Naive thymus-derived CD4-positive, alpha-beta T cell (primary cell): Measurements from ENCODE around the gene ENTREP1. TPM values are rescaled to one million over a fixed set of nuclear protein-coding genes. Genes with fewer than 3 reads are reported as not detected.

Source experiments
- ATAC-seq: fragments of 150-1000 bp; cut with Tn5 transposase; 2 replicates; pipeline ENCODE4 v1.10.0; 2021; ENCODE audit warnings: mild to moderate bottlenecking, moderate library complexity
- CTCF ChIA-PET: fragments of 350-600 bp; sonication (Branson Sonifier 250); formaldehyde crosslinking; loops from one replicate; lab custom pipeline; 2021; ENCODE audit warnings: antibody characterized with exemption; lab: Charles Lee
- POLR2A ChIA-PET: fragments of 350-600 bp; sonication (Branson Sonifier 250); formaldehyde crosslinking; loops from one replicate; lab custom pipeline; 2021; ENCODE audit warnings: antibody characterized with exemption, inconsistent platforms; lab: Charles Lee
- DNase-seq, 9 donors: peaks; one replicate each; pipeline versions ENCODE4 v3.0.0 to v3.0.0-alpha.2; 2020 to 2022; ENCODE audit warnings: mixed read lengths in 1 of 9
- H3K27ac ChIP-seq: one replicate; pipeline ENCODE4 v1.7.0; 2013; ENCODE audit warnings: mild to moderate bottlenecking, low read depth, low read length, moderate library complexity
- H3K27me3 ChIP-seq, 2 donors: one replicate each; pipeline ENCODE4 v1.7.0; 2013; ENCODE audit warnings: low read length in 2 of 2, mild to moderate bottlenecking in 2 of 2, moderate library complexity in 2 of 2; ENCODE audit not compliant: control insufficient read depth in 2 of 2, insufficient read depth in 2 of 2
- H3K36me3 ChIP-seq, 3 experiments: 1 replicate in 2 of 3; 2 replicates in 1 of 3; pipeline ENCODE4 v1.7.0; 2013; ENCODE audit warnings: low read length in 3 of 3, mild to moderate bottlenecking in 3 of 3, moderate library complexity in 1 of 3; ENCODE audit not compliant: insufficient read depth in 3 of 3, control insufficient read depth in 2 of 3
- H3K4me1 ChIP-seq, 2 donors: one replicate each; pipeline ENCODE4 v1.7.0; 2013; ENCODE audit warnings: low read length in 2 of 2, mild to moderate bottlenecking in 2 of 2, moderate library complexity in 1 of 2; ENCODE audit not compliant: control insufficient read depth in 2 of 2, insufficient read depth in 2 of 2
- H3K4me3 ChIP-seq: 2 replicates; pipeline ENCODE4 v1.7.0; 2013; ENCODE audit warnings: mild to moderate bottlenecking, low read length
- H3K9me3 ChIP-seq, 3 experiments: 1 replicate in 2 of 3; 2 replicates in 1 of 3; pipeline ENCODE4 v1.7.0; 2013; ENCODE audit warnings: low read length in 3 of 3; ENCODE audit not compliant: control insufficient read depth in 2 of 3
- H3K27ac Mint-ChIP-seq, 9 donors: one replicate each; pipeline ENCODE4 v1.8.0; 2020 to 2022; ENCODE audit warnings: mixed read lengths in 9 of 9, mild to moderate bottlenecking in 8 of 9, moderate library complexity in 5 of 9, inconsistent platforms in 2 of 9
- H3K27me3 Mint-ChIP-seq, 5 donors: one replicate each; pipeline ENCODE4 v1.8.0; 2021 to 2022; ENCODE audit warnings: mixed read lengths in 5 of 5, mild to moderate bottlenecking in 1 of 5
- H3K36me3 Mint-ChIP-seq, 5 donors: one replicate each; pipeline ENCODE4 v1.8.0; 2020 to 2022; ENCODE audit warnings: mixed read lengths in 5 of 5, mild to moderate bottlenecking in 3 of 5, inconsistent platforms in 1 of 5
- H3K4me1 Mint-ChIP-seq, 7 donors: one replicate each; pipeline ENCODE4 v1.8.0; 2020 to 2022; ENCODE audit warnings: mixed read lengths in 7 of 7, mild to moderate bottlenecking in 3 of 7, inconsistent platforms in 1 of 7
- H3K4me3 Mint-ChIP-seq, 10 donors: one replicate each; pipeline ENCODE4 v1.8.0; 2020 to 2022; ENCODE audit warnings: mild to moderate bottlenecking in 10 of 10, mixed read lengths in 10 of 10, moderate library complexity in 6 of 10, inconsistent platforms in 2 of 10
- H3K9me3 Mint-ChIP-seq, 11 donors: one replicate each; pipeline ENCODE4 v1.8.0; 2020 to 2022; ENCODE audit warnings: mixed read lengths in 11 of 11, mild to moderate bottlenecking in 4 of 11, inconsistent platforms in 1 of 11, moderate library complexity in 1 of 11
- intact Hi-C, 2 donors: fragments of 100-400 bp; cut with micrococcal nuclease; formaldehyde crosslinking; loops; one replicate each; pipeline ENCODE4 v1.15.1; 2023
- polyA plus RNA-seq, 2 donors: library from polyadenylated mRNA; unstranded; fragments of 300-500 nt; fragmentation: Illumina TruSeq; gene quantifications; one replicate each; pipeline ENCODE4 v1.2.3, GENCODE V29; 2021
- total RNA-seq, 6 experiments: library from RNA in 5 of 6; stranded (reverse) in 5 of 6; gene quantifications; 1 replicate in 5 of 6; 2 replicates in 1 of 6; pipeline ENCODE4 v1.2.3 and lab custom pipeline; 2021 to 2026

ENTREP1 gene
- total and polyA plus RNA-seq, 7 experiments from 2014 or later, result not detected

DNA sequence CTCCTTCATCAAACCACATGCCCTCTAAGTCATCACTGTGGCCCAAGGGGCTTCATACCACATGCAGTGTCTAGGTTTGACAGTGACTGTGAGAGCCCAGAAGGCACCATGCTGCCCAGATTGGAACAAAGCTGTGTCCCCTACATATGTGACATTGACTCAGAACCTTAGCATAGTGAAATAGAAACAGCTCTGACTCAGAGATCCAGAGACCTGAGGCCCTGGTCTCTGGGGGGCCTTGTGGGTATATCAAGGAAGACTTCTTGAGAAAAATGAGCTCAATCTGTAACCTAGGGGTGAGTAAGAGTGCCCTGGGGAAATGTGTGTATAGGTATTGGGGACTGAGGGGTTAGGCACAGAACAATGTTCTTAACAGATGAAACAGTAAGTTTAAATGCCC lies 7.1 kb upstream of the ENTREP1 start:
- ChIA-PET POLR2A (no interaction called here), CTCF (no interaction called here)
- no peak overlapping the region for H3K4me3 Mint-ChIP-seq
- H3K27me3 ChIP-seq, result peaks cover 0 to 4% of the 10 kb centered on the region in 2 donors
- peaks cover 0 to 8% (median 0%) of the 10 kb centered on the region in 5 donors for H3K36me3 Mint-ChIP-seq
- ATAC-seq (no peak), DNase-seq (no peak)
- no peaks in the 10 kb centered on the region for H3K4me1 ChIP-seq
- H3K9me3 ChIP-seq, result peaks cover 0 to 4% (median 0%) of the 10 kb centered on the region in 3 experiments
- H3K4me1 Mint-ChIP-seq, result no peaks in the 10 kb centered on the region
- H3K27ac Mint-ChIP-seq, result no peak overlapping the region
- H3K36me3 ChIP-seq, result no peaks in the 10 kb centered on the region
- H3K27ac ChIP-seq, result no peak overlapping the region
- intact Hi-C loops, result no loop called here
- H3K27me3 Mint-ChIP-seq, result peaks cover 20 to 33% (median 30%) of the 10 kb centered on the region in 5 donors
- H3K9me3 Mint-ChIP-seq, result peaks cover 5 to 15% (median 10%) of the 10 kb centered on the region in 11 donors
- no peak overlapping the region for H3K4me3 ChIP-seq

DNA sequence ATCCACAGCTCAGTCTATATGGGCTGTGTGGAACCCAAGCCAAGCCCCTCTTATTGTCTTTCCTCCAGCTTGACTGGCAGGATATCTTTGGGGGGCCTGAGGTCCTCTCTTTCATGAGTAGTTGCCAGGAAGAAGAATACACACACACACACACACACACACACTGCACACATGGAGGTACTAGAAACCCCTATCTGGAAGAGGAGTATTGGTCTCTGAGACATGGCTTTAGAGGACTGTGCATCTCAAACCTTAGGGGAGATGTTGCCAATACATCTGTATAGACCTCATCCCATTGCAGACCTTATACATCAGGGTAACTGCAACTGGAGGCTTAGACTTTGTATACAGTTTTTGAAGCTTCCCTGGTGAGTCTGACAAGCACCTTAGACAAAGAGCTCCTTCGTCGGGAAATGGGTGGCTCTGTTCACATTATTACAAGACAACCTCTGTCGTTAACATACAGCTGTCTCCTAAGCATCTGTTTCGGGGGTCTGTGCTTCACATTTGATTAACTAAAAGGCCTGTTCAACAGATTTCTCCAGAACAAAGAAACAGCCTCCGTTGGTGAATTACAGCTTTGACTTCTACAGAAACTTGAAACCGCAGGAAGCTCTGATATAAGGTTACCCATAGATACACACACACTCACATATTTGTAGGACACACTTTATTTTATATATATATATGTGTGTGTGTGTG lies 5.5 kb upstream of the ENTREP1 start:
- Histone ChIP-seq H3K27ac (no peak overlapping the region), H3K4me1 (no peaks in the 10 kb centered on the region), H3K9me3 (no peaks in the 10 kb centered on the region), H3K4me3 (no peak overlapping the region), H3K36me3 (no peaks in the 10 kb centered on the region), H3K27me3 (peaks cover 0 to 2% of the 10 kb centered on the region in 2 donors)
- ATAC-seq (no peak), DNase-seq (no peak)
- no peak overlapping the region for H3K27ac Mint-ChIP-seq
- no peak overlapping the region for H3K4me3 Mint-ChIP-seq
- POLR2A ChIA-PET, result no interaction called here
- intact Hi-C loops, result no loop called here
- CTCF ChIA-PET, result no interaction called here
- H3K4me1 Mint-ChIP-seq, result peaks cover 0 to 3% (median 0%) of the 10 kb centered on the region in 7 donors
- H3K9me3 Mint-ChIP-seq, result peaks cover 0 to 7% (median 0%) of the 10 kb centered on the region in 11 donors
- H3K36me3 Mint-ChIP-seq, result no peaks in the 10 kb centered on the region
- H3K27me3 Mint-ChIP-seq, result peaks cover 32 to 48% (median 40%) of the 10 kb centered on the region in 5 donors

GRCh38 chr9:69322256-69322655 lies 2.8 kb upstream of the ENTREP1 start:
- H3K9me3 Mint-ChIP-seq, result peaks cover 0 to 4% (median 0%) of the 10 kb centered on the region in 11 donors
- no peak for DNase-seq
- no peak for ATAC-seq
- no peak overlapping the region for H3K4me3 Mint-ChIP-seq
- H3K27me3 ChIP-seq, result no peaks in the 10 kb centered on the region
- H3K27ac ChIP-seq, result no peak overlapping the region
- CTCF ChIA-PET, result no interaction called here
- no peak overlapping the region for H3K27ac Mint-ChIP-seq
- H3K36me3 ChIP-seq, result no peaks in the 10 kb centered on the region
- H3K4me1 Mint-ChIP-seq, result peaks cover 0 to 11% (median 6%) of the 10 kb centered on the region in 7 donors
- H3K27me3 Mint-ChIP-seq, result peaks cover 43 to 62% (median 51%) of the 10 kb centered on the region in 5 donors
- no peaks in the 10 kb centered on the region for H3K36me3 Mint-ChIP-seq
- H3K4me3 ChIP-seq, result no peak overlapping the region
- H3K9me3 ChIP-seq, result no peaks in the 10 kb centered on the region
- intact Hi-C loops, result no loop called here
- H3K4me1 ChIP-seq, result no peaks in the 10 kb centered on the region
- POLR2A ChIA-PET, result no interaction called here

- CTCF ChIA-PET, result no interaction called here
- no peaks in the 10 kb centered on the region for H3K36me3 ChIP-seq
- ATAC-seq (no peak), DNase-seq (no peak)
- H3K4me3 ChIP-seq, result no peak overlapping the region
- Mint-ChIP-seq H3K36me3 (no peaks in the 10 kb centered on the region), H3K9me3 (peaks cover 0 to 2% (median 0%) of the 10 kb centered on the region in 11 donors), H3K27me3 (peaks cover 30 to 66% (median 58%) of the 10 kb centered on the region in 5 donors), H3K4me1 (peaks cover 0 to 11% (median 6%) of the 10 kb centered on the region in 7 donors), H3K4me3 (no peak overlapping the region), H3K27ac (no peak overlapping the region)
- POLR2A ChIA-PET, result no interaction called here
- H3K27ac ChIP-seq, result no peak overlapping the region
- H3K4me1 ChIP-seq, result no peaks in the 10 kb centered on the region
- no peaks in the 10 kb centered on the region for H3K27me3 ChIP-seq
- no peaks in the 10 kb centered on the region for H3K9me3 ChIP-seq
- intact Hi-C loops, result no loop called here
These were observed 1.2 kb upstream of the ENTREP1 start for GRCh38 chr9:69323861-69324260.

DNA sequence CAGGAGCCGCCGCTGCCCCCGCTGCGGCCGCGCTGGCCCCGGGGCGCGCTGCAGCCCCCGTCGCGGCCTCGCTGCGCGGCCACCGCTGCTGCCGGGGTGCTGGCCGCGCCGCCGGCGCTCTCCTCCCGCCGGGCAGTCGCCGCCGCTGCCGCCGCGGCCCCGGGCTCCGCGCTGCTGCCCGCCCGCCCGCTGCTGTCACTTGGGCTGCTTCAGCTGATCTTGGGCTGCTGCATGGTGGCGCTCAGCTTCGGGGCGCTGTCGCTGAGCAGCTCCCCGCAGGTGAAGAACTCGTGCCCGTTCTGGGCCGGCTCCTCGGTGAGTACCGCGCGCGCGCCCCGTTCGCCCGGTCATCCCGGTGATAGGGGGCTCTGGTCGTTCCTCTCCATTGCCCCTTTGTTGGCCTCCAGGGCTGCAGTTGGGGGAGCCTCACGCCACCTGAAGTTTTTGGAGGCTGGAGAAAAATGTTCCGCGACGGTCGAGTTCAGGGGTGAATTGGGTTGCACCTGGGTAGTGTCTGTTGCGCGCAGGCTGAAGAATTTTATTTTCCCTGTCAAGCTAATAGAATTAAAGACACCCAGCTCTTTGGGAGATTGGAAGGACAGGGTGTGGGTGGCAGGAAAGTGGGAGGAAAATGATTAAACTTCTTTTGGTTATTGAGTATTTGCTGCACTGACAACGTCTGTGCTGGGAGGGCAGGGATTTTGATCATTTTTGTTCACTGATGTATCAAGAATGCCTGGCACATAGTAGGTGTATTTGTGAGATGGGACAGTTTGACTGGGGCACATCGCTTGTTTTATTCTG lies 596 bp downstream of the ENTREP1 start:
- no peak for DNase-seq
- Mint-ChIP-seq H3K9me3 (peaks cover 0 to 2% (median 0%) of the 10 kb centered on the region in 11 donors), H3K4me3 (peak overlapping the region in 5 of 10 donors; percentile 14 to 40 (median 37)), H3K36me3 (no peaks in the 10 kb centered on the region), H3K27ac (no peak overlapping the region), H3K4me1 (peaks cover 0 to 11% (median 6%) of the 10 kb centered on the region in 7 donors), H3K27me3 (peaks cover 36 to 75% (median 61%) of the 10 kb centered on the region in 5 donors)
- no peak overlapping the region for H3K27ac ChIP-seq
- ChIA-PET CTCF (no interaction called here), POLR2A (no interaction called here)
- H3K9me3 ChIP-seq, result no peaks in the 10 kb centered on the region
- H3K4me3 ChIP-seq, result no peak overlapping the region
- no peaks in the 10 kb centered on the region for H3K4me1 ChIP-seq
- ATAC-seq, result no peak
- intact Hi-C loops, result no loop called here
- H3K36me3 ChIP-seq, result no peaks in the 10 kb centered on the region
- H3K27me3 ChIP-seq, result no peaks in the 10 kb centered on the region

DNA sequence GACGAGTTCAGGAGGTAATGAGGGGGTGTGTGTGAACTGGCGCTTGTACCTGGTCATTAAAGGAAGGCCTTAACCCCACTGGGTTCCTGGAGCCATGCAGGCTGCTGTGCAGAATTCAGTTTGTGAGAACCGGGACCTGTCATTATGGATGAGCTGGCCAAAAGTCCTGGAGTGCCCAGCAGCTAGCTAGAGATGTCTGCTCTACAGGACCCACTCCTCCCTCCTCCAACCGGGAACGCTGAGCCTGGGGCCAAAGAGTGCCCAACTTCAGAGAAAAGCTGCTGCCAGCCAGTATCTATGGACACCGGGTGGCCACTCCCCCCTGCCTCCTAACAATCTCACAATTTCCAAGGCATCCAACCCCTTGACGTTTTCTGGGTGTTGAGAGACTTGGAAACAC lies 1.2 kb downstream of the ENTREP1 start:
- H3K27ac Mint-ChIP-seq, result no peak overlapping the region
- H3K36me3 Mint-ChIP-seq, result no peaks in the 10 kb centered on the region
- Histone ChIP-seq H3K36me3 (no peaks in the 10 kb centered on the region), H3K4me1 (no peaks in the 10 kb centered on the region), H3K4me3 (no peak overlapping the region), H3K9me3 (no peaks in the 10 kb centered on the region), H3K27me3 (no peaks in the 10 kb centered on the region), H3K27ac (no peak overlapping the region)
- ChIA-PET CTCF (no interaction called here), POLR2A (no interaction called here)
- peak overlapping the region in 4 of 10 donors; percentile 14 to 40 (median 31) for H3K4me3 Mint-ChIP-seq
- H3K4me1 Mint-ChIP-seq, result peaks cover 0 to 11% (median 6%) of the 10 kb centered on the region in 7 donors
- intact Hi-C loops, result no loop called here
- peaks cover 0 to 2% (median 0%) of the 10 kb centered on the region in 11 donors for H3K9me3 Mint-ChIP-seq
- ATAC-seq (no peak), DNase-seq (no peak)
- peaks cover 43 to 75% (median 60%) of the 10 kb centered on the region in 5 donors for H3K27me3 Mint-ChIP-seq
